ENCODE results near the gene NKX2-1.

The NKX2-1 gene

GRCh38 chr14:36518031-36518585, 1.9 kb downstream of the NKX2-1 start:
- no peak for DNase-seq (ENCODE audit: low read depth in 2 of 2)

DNA sequence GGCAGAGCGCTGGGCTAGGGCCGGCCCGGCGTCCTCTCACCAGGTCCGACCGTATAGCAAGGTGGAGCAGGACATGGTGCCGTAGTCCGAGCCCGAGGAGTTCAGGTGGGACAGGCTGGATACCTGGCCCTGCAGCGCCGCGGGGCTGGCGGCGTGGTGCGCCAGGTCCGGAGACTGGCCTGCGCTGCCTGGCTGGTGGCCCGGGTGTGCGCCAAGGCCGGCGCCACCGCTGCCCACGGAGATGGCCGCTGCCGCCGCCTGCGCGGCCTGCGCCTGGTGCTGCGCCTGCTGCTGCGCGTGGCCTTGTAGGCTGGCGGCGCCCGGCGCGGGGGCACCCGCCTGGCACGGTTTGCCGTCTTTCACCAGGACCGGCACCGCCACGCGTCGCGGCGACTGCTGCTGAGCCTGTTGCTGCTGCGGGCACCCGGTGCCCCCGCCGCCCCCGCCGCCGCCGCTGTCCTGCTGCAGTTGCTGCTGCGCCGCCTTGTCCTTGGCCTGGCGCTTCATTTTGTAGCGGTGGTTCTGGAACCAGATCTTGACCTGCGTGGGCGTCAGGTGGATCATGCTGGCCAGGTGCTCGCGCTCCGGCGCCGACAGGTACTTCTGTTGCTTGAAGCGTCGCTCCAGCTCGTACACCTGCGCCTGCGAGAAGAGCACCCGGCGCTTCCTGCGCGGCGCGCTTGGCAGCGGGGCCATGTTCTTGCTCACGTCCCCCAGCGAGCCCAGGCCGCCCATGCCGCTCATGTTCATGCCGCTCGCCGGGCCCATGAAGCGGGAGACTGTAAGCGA, 2.6 kb downstream of the NKX2-1 start:
- DNase-seq (ENCODE audit: low read depth in 2 of 2) = no peak

- DNase-seq (ENCODE audit: low read depth in 2 of 2) = no peak
These were observed 3.3 kb downstream of the NKX2-1 start for GRCh38 chr14:36516719-36517241.

DNA sequence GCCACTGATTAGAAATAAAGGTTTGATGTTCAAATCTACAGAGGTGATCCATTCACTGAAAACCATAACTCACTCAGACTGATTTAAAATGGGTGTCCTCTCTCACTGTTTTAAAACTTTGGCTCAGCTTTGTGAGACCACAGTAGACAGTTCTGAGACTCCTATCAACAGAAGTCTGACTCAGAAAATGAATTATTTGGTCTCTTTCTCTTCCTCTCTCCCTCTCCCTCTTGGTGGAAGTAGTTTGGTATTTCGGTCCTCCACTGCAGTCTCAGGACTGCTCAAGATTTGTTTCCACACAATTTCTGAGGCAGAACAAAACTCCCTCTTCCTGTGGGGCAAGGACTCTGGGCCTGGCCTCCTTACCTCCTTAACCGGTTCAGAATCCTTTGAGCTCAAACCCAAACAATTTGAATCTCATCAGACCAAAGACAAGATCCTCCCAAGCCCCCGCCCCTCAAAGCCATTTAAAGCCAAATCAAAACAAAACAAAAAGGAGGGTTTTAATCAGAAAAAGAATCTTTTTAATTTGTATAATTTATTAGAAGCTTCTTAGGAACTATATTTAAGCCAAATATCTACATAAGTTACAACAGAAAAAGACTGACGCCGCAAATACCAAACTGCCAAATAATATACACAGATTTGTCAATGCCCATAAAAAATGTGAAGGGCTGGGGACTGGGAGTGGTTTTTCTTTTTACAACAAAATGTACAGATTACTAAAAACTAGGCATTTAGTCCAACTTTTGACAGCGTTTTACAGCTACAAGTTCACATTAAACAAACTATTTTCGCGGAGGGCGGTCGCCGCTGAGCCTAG, 3.9 kb downstream of the NKX2-1 start:
- no peak for DNase-seq (ENCODE audit: low read depth in 2 of 2)

DNA sequence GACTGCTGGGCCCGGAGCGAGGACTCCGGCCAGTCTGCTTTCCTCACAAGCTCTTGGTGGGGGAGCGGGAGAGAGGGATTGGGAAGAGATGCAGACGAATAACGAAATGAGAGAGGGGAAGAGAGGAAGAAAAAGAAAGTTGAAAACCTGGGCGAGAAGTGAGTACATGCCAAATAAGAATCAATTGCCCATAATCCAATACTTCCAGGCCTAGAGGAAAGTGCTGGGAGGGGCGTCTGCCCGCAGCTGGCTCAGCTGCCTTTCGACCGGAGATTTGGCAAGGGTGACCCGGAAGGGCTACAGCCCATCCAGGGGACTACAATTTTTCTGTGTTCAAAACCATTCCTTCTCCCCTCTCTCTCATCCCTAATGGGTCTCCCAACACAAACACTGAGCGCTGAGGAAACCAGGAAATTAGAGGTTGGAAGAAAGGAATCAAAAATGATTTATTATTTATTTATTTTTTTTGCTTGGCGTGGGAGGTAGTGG, 4.9 kb downstream of the NKX2-1 start:
- DNase-seq (ENCODE audit: low read depth in 2 of 2) = no peak

- DNase-seq (ENCODE audit: low read depth in 2 of 2) = no peak
These were observed 5.5 kb downstream of the NKX2-1 start for GRCh38 chr14:36514278-36515104.

- DNase-seq (ENCODE audit: low read depth in 2 of 2) = no peak
These were observed 6.4 kb downstream of the NKX2-1 start for GRCh38 chr14:36513451-36514277.

- no peak for DNase-seq (ENCODE audit: low read depth in 2 of 2)
These were observed 7.0 kb downstream of the NKX2-1 start for GRCh38 chr14:36513012-36513420.

- DNase-seq (ENCODE audit: low read depth in 2 of 2) = no peak
These were observed 7.4 kb downstream of the NKX2-1 start for GRCh38 chr14:36512585-36513003.

DNA sequence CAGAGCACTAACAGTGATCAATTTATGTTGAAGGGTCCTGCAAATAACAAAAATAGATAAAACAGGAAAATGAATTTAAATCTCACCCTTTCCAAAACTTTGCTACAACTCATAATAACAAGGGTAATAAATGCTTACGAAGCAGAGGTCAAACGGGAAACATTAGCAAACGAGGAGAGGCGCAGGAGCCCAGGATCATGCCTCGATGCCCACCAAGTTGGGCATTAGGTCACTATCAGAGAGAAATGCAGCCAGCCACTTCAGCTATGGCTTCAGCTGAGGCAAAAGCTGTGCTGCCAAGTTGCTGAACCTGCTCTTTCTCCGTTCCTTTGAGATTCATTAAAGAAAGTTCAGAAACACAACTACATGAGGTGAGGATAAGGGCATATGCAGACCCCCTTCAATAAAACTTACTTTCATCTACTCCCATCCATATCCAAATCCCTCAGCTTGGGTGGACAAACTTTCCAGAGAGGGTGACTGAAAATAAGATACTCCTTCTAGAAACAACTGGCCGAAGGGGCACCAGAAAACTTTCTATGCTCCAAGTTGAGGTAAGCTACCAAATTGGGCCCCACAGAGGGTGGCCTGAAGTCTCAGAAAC, 7.9 kb downstream of the NKX2-1 start:
- DNase-seq (ENCODE audit: low read depth in 2 of 2) = no peak

DNA sequence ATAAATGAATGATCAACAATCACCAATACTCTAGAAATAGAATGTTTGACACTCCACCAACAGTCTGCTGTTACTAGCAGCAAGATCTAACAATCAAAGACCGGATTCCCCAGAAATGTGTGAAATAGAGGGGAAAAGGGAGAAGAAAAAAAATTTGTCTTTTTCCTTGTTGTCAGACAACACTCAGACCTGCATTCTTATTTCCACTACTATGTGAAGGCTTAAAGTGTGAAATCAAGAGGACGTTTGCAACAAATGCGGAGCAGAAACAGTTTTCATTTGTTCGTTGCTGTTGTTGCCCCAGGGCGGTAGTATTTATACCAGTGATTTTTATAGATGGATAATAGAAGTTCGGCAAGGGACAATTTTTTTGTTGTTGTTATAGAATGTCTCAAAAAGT, 9.2 kb downstream of the NKX2-1 start:
- no peak for DNase-seq (ENCODE audit: low read depth in 2 of 2)

- DNase-seq (ENCODE audit: low read depth in 2 of 2) = no peak
These were observed 9.8 kb downstream of the NKX2-1 start for GRCh38 chr14:36510078-36510799.

- DNase-seq (ENCODE audit: low read depth in 2 of 2) = no peak
These were observed 10.7 kb downstream of the NKX2-1 start for GRCh38 chr14:36509069-36509917.

DNA sequence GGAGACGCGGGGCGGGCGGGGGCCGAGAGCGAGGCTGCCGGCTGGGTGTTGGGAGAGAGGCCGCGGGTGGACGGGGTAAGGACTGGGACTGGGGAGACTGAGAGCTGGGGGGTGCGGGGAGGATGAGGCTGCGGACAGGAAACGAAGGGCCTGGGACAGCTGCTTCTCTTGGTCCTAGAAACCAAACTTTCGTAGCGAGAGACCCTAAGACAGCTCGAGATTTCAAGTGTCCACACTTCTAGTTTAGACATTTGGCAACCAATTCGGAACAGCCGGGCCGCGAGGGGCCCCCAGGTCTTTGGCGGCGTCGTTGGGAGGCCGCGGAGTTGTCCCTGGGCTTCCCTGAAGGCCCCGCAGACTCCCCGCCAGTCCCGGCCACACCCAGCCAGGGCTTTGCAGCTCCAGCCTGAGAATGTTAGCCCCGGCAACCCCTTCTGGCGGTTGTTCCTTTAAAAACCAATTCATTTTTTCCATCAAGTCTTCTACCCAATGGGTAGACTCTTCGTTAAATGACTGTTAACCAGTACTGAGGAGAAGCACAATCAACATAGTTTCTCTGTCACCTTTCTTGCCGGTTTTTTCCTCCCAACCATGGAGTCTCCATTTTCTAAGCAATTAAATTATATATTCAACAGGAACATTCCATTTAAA, 11.5 kb downstream of the NKX2-1 start:
- DNase-seq (ENCODE audit: low read depth in 2 of 2) = no peak

DNA sequence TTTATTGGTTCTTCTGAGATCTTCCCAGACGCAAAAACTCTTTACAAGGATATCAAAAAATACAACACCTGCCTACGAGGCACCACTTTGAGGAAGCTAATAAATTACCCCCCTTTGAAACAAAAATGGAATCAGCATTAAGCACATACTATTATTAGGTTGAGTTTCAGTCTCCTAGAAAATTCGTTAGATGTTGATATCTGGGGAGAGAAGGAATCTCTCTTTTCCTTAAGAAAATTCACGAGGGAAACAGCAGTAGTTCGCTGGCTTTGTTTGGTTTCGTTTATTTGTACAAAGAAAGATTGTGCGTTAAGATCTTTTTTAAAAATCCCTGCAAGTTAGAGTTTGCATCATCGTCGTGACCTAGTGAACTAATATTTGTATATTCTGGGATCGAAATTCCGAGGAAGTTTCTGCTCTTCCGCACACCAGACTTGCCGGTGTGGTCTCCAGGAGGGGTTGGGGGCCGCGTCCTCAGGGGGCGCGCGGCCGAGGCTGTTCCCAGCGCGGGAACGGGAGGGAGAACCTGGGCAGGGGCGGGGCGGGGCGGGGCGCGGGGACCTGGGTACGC, 12.1 kb downstream of the NKX2-1 start:
- DNase-seq (ENCODE audit: low read depth in 2 of 2) = no peak

GRCh38 chr14:36506732-36507614, 13.1 kb downstream of the NKX2-1 start:
- no peak for DNase-seq (ENCODE audit: low read depth in 2 of 2)

Measured in stimulated activated CD4-positive, alpha-beta T cell treated with anti-CD3 and anti-CD28 coated beads, Interleukin-12 subunit alpha, Interleukin-12 subunit beta, amount 100 ng/mL, for 24 hours (primary cell).